ENCODE data around the gene GAPDHS. TPM values are rescaled to one million over a fixed set of nuclear protein-coding genes. Genes with fewer than 3 reads are reported as not detected.

Gene GAPDHS
- total RNA-seq, 1 donor from 2014 or later, result not detected

- no peaks in the 10 kb centered on the region for H3K36me3 Mint-ChIP-seq (ENCODE audit: low read depth)
- no peak overlapping the region for H3K4me3 Mint-ChIP-seq
- intact Hi-C loops (cut with micrococcal nuclease), result no loop called here
- no peak for TF ChIP-seq CTCF (IDR thresholded peaks at IDR 0.05)
- ATAC-seq (ENCODE audit: low read depth) (no peak), DNase-seq (no peak)
- POLR2A ChIA-PET, result no interaction called here
- H3K27ac Mint-ChIP-seq, result no peak overlapping the region
- CTCF ChIA-PET, result interaction anchor here (0.9 kb wide), 1 partner anchor 18 kb away, joined by 3 read pairs; no protein-coding TSS in a partner anchor
- peaks cover 20% of the 10 kb centered on the region for H3K27me3 Mint-ChIP-seq
- no peaks in the 10 kb centered on the region for H3K9me3 Mint-ChIP-seq
- H3K4me1 Mint-ChIP-seq, result peaks cover 15% of the 10 kb centered on the region
These were observed 1.7 kb downstream of the GAPDHS start for GRCh38 chr19:35534803-35535480.

GRCh38 chr19:35539314-35539713 is 6.1 kb downstream of the GAPDHS start:
- peaks cover 12% of the 10 kb centered on the region for H3K4me1 Mint-ChIP-seq
- POLR2A ChIA-PET, result no interaction called here
- no peak overlapping the region for H3K4me3 Mint-ChIP-seq
- no peaks in the 10 kb centered on the region for H3K9me3 Mint-ChIP-seq
- TF ChIP-seq CTCF (IDR thresholded peaks at IDR 0.05), result no peak
- no peaks in the 10 kb centered on the region for H3K27me3 Mint-ChIP-seq
- no peaks in the 10 kb centered on the region for H3K36me3 Mint-ChIP-seq (ENCODE audit: low read depth)
- CTCF ChIA-PET, result no interaction called here
- DNase-seq, result no peak
- no peak overlapping the region for H3K27ac Mint-ChIP-seq
- intact Hi-C loops (cut with micrococcal nuclease), result no loop called here
- no peak for ATAC-seq (ENCODE audit: low read depth)

GRCh38 chr19:35539850-35540249 is 6.6 kb downstream of the GAPDHS start:
- Mint-ChIP-seq H3K27ac (no peak overlapping the region), H3K4me1 (peaks cover 18% of the 10 kb centered on the region), H3K4me3 (no peak overlapping the region), H3K36me3 (ENCODE audit: low read depth) (peaks cover under 1% of the 10 kb centered on the region), H3K27me3 (no peaks in the 10 kb centered on the region), H3K9me3 (no peaks in the 10 kb centered on the region)
- ChIA-PET POLR2A (interaction anchor here (1.2 kb wide), 1 partner anchor 25 kb away, joined by 4 read pairs; no protein-coding TSS in a partner anchor), CTCF (no interaction called here)
- ATAC-seq (ENCODE audit: low read depth) (no peak), DNase-seq (no peak)
- TF ChIP-seq CTCF (IDR thresholded peaks at IDR 0.05), result no peak
- intact Hi-C loops (cut with micrococcal nuclease), result no loop called here

- ChIA-PET CTCF (no interaction called here), POLR2A (interaction anchor here (1.2 kb wide), 1 partner anchor 25 kb away, joined by 4 read pairs; no protein-coding TSS in a partner anchor)
- no peak for DNase-seq
- H3K9me3 Mint-ChIP-seq, result no peaks in the 10 kb centered on the region
- intact Hi-C loops (cut with micrococcal nuclease), result no loop called here
- no peak overlapping the region for H3K4me3 Mint-ChIP-seq
- no peak for ATAC-seq (ENCODE audit: low read depth)
- peaks cover 20% of the 10 kb centered on the region for H3K4me1 Mint-ChIP-seq
- peaks cover 3% of the 10 kb centered on the region for H3K36me3 Mint-ChIP-seq (ENCODE audit: low read depth)
- peak overlapping the region; percentile 2 for H3K27ac Mint-ChIP-seq
- no peak for TF ChIP-seq CTCF (IDR thresholded peaks at IDR 0.05)
- no peaks in the 10 kb centered on the region for H3K27me3 Mint-ChIP-seq
These were observed 7.2 kb downstream of the GAPDHS start for GRCh38 chr19:35540356-35540927.

- peaks cover 9% of the 10 kb centered on the region for H3K36me3 Mint-ChIP-seq (ENCODE audit: low read depth)
- ChIA-PET POLR2A (interaction anchor here (0.7 kb wide), 1 partner anchor 79 kb away, joined by 3 read pairs; no protein-coding TSS in a partner anchor), CTCF (no interaction called here)
- H3K4me1 Mint-ChIP-seq, result peaks cover 33% of the 10 kb centered on the region
- ATAC-seq (ENCODE audit: low read depth), result no peak
- H3K4me3 Mint-ChIP-seq, result no peak overlapping the region
- no peaks in the 10 kb centered on the region for H3K27me3 Mint-ChIP-seq
- intact Hi-C loops (cut with micrococcal nuclease), result no loop called here
- DNase-seq, result no peak
- H3K27ac Mint-ChIP-seq, result no peak overlapping the region
- TF ChIP-seq CTCF (IDR thresholded peaks at IDR 0.05), result no peak
- no peaks in the 10 kb centered on the region for H3K9me3 Mint-ChIP-seq
These were observed 9.0 kb downstream of the GAPDHS start for GRCh38 chr19:35542209-35542608.

Measured in activated B cell treated with CpG ODN at 0.5 μM for 24 hours (primary cell).